A673 (cell line): ENCODE results near the gene ARHGEF28. TPM values are rescaled to one million over a fixed set of nuclear protein-coding genes. Genes with fewer than 3 reads are reported as not detected.

ENCODE experiments used
- BruUV-seq: library from RNA; stranded (reverse); fragments of 400-500 nt; replicated peaks from 2 replicates; lab custom pipeline; 2021; lab: Mats Ljungman, UMichigan
- CTCF ChIA-PET: fragments of 300-600 bp; sonication (Branson Sonifier 250); formaldehyde crosslinking; loops from one replicate; lab custom pipeline; 2022; ENCODE audit warnings: antibody characterized with exemption; lab: Charles Lee
- POLR2A ChIA-PET: fragments of 300-600 bp; sonication (Branson Sonifier 250); formaldehyde crosslinking; loops from one replicate; lab custom pipeline; 2022; ENCODE audit warnings: antibody characterized with exemption; ENCODE audit not compliant: low non-redundant PET; lab: Charles Lee
- DNase-seq: peaks from one replicate; pipeline ENCODE4 v3.0.0-alpha.2; 2015; ENCODE audit warnings: low spot score
- H3K27ac ChIP-seq: fragments of 200-600 bp; sonication (generic); 2 replicates; pipeline ENCODE4 v1.5.1; 2016; ENCODE audit warnings: mixed run types, low read depth, mild to moderate bottlenecking, mixed read lengths, antibody characterized with exemption, low read length; ENCODE audit not compliant: poor library complexity, severe bottlenecking
- H3K27me3 ChIP-seq: fragments of 200-600 bp; sonication (generic); replicated peaks from 2 replicates; pipeline ENCODE4 v1.6.1; 2017; ENCODE audit warnings: mixed run types, low read depth, mild to moderate bottlenecking, mixed read lengths, antibody characterized with exemption, low read length; ENCODE audit not compliant: insufficient read depth, poor library complexity
- H3K36me3 ChIP-seq: fragments of 200-600 bp; sonication (generic); 2 replicates; pipeline ENCODE4 v1.6.1; 2016; ENCODE audit warnings: mixed run types, mild to moderate bottlenecking, mixed read lengths, antibody characterized with exemption, low read length; ENCODE audit not compliant: insufficient read depth, poor library complexity, severe bottlenecking
- H3K4me1 ChIP-seq: fragments of 200-600 bp; sonication (generic); 2 replicates; pipeline ENCODE4 v1.6.1; 2017; ENCODE audit warnings: mixed run types, mild to moderate bottlenecking, mixed read lengths, antibody characterized with exemption, low read length; ENCODE audit not compliant: insufficient read depth, poor library complexity, severe bottlenecking
- H3K4me3 ChIP-seq: fragments of 200-600 bp; sonication (generic); 2 replicates; pipeline ENCODE4 v1.5.1; 2016; ENCODE audit warnings: low read depth, mixed run types, mild to moderate bottlenecking, mixed read lengths, low read length; ENCODE audit not compliant: poor library complexity, severe bottlenecking
- H3K9me3 ChIP-seq: fragments of 200-600 bp; sonication (generic); 2 replicates; pipeline ENCODE4 v1.6.1; 2016; ENCODE audit warnings: mixed run types, low read depth, mild to moderate bottlenecking, mixed read lengths, antibody characterized with exemption, low read length; ENCODE audit not compliant: poor library complexity, severe bottlenecking
- CTCF ChIP-seq: fragments of 300-800, 200-600 bp; sonication (generic); conservative IDR thresholded peaks from 2 replicates; pipeline ENCODE4 v1.5.1; 2017; ENCODE audit warnings: low read depth, mild to moderate bottlenecking, antibody characterized with exemption, low read length, moderate library complexity, mixed read lengths
- EZH2 ChIP-seq: fragments of 200-600 bp; sonication (generic); IDR thresholded peaks from 2 replicates; pipeline ENCODE4 v1.6.1; 2017; ENCODE audit warnings: borderline replicate concordance, low read depth, mild to moderate bottlenecking, mixed read lengths, antibody characterized with exemption, low read length; ENCODE audit not compliant: poor library complexity, severe bottlenecking
- intact Hi-C: fragments of 100-400 bp; cut with micrococcal nuclease; formaldehyde crosslinking; loops from one replicate; pipeline ENCODE4 v1.10.0; 2022; ENCODE audit not compliant: unreplicated experiment
- total RNA-seq: library from RNA; stranded (reverse); gene quantifications from 2 replicates; pipeline ENCODE4 v1.2.3, GENCODE V29; 2021

The ARHGEF28 gene
- total RNA-seq, 1 experiment from 2014 or later = 3.4 TPM

DNA sequence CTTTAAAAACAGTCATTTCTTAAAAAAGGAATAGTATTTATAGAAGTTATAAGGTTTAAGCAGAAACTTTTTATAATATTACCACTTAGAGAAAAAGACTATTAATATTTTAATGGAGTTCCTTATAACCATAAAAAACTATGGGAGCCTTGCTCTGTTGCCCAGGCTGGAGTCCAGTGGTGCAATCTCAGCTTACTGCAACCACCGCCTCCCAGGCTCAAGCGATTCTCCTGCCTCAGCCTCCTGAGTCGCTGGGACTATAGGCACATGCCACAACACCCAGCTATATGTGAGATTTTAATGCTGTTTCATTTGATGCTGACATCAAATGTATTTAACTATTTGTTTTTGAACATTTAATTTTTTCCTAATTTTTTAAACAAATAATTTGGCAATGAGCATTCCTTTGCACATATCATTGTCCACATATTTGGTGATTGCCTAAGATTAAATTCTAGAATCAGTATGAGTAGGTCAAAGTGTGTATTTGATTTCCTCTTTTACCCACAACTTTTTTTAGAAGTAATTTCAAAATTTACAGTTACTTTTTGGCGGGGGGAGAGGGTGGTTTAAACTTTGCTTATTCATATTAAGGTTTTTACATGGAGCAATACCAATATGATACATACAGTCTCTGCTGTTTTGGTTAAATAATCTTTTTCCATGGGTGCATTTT lies 235.5 kb downstream of the ARHGEF28 start:
- Histone ChIP-seq H3K4me1 (no peaks in the 10 kb centered on the region), H3K27ac (no peak overlapping the region), H3K9me3 (no peaks in the 10 kb centered on the region), H3K36me3 (no peaks in the 10 kb centered on the region), H3K4me3 (no peak overlapping the region), H3K27me3 (peaks cover 7% of the 10 kb centered on the region)
- ChIA-PET CTCF (no interaction called here), POLR2A (no interaction called here)
- intact Hi-C loops = no loop called here
- TF ChIP-seq CTCF = no peak
- no peak for TF ChIP-seq EZH2
- DNase-seq = no peak
- no TSS peak for BruUV-seq

DNA sequence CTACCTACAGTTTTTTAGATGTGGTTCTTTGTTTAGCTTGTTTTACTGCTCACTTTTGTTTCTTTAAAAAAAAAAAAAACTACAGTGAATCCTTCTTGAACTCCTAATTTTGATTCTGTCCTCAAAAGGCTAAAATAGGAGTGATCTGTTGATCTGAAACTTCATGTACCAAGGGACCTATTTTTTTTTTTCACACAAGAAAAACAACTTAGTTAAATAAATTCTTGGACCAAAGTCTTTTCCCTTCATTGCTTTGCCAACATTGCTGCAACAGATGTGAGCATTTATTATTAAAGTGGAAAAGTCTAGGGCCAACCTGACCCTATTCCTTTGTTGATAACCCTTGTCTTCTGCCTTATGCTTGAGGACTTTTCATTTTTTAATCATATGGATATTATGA lies 236.8 kb downstream of the ARHGEF28 start:
- TF ChIP-seq EZH2 (no peak), CTCF (no peak)
- intact Hi-C loops = no loop called here
- CTCF ChIA-PET = no interaction called here
- POLR2A ChIA-PET = no interaction called here
- Histone ChIP-seq H3K9me3 (no peaks in the 10 kb centered on the region), H3K4me3 (no peak overlapping the region), H3K4me1 (no peaks in the 10 kb centered on the region), H3K27me3 (peaks cover 9% of the 10 kb centered on the region), H3K27ac (no peak overlapping the region), H3K36me3 (no peaks in the 10 kb centered on the region)
- no peak for DNase-seq
- BruUV-seq = no TSS peak

GRCh38 chr5:73863876-73864275 lies 237.9 kb downstream of the ARHGEF28 start:
- ChIA-PET CTCF (no interaction called here), POLR2A (no interaction called here)
- H3K36me3 ChIP-seq = no peaks in the 10 kb centered on the region
- intact Hi-C loops = no loop called here
- DNase-seq = no peak
- TF ChIP-seq EZH2 (no peak), CTCF (no peak)
- no TSS peak for BruUV-seq
- no peaks in the 10 kb centered on the region for H3K9me3 ChIP-seq
- no peak overlapping the region for H3K4me3 ChIP-seq
- no peaks in the 10 kb centered on the region for H3K4me1 ChIP-seq
- H3K27me3 ChIP-seq = peaks cover 9% of the 10 kb centered on the region
- H3K27ac ChIP-seq = no peak overlapping the region
